Measurements from ENCODE around the gene FMR1NB. TPM values are rescaled to one million over a fixed set of nuclear protein-coding genes. Genes with fewer than 3 reads are reported as not detected.

Gene FMR1NB, protein sequence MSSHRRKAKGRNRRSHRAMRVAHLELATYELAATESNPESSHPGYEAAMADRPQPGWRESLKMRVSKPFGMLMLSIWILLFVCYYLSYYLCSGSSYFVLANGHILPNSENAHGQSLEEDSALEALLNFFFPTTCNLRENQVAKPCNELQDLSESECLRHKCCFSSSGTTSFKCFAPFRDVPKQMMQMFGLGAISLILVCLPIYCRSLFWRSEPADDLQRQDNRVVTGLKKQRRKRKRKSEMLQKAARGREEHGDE
- total RNA-seq (2012; rRNA removed) (not detected in 2 replicates), polyA plus RNA-seq (2012; rRNA removed) (not detected in 2 replicates), Bru-seq, nascent RNA (percentile 7 among the genes with signal in this experiment), BruChase-seq, experiment 1, labeled RNA remaining after a 6-hour chase (percentile 13 among the genes with signal in this experiment), BruChase-seq, experiment 2, labeled RNA remaining after a 2-hour chase (percentile 9 among the genes with signal in this experiment)
- not detected in 2 replicates for polyA plus RNA-seq (2012; cell fraction: cytosol; rRNA removed)
- polyA plus RNA-seq (2012; cell fraction: nucleus; rRNA removed; ENCODE audit: low replicate concordance) = not detected in 2 replicates
- long read RNA-seq = 0 reads

DNA sequence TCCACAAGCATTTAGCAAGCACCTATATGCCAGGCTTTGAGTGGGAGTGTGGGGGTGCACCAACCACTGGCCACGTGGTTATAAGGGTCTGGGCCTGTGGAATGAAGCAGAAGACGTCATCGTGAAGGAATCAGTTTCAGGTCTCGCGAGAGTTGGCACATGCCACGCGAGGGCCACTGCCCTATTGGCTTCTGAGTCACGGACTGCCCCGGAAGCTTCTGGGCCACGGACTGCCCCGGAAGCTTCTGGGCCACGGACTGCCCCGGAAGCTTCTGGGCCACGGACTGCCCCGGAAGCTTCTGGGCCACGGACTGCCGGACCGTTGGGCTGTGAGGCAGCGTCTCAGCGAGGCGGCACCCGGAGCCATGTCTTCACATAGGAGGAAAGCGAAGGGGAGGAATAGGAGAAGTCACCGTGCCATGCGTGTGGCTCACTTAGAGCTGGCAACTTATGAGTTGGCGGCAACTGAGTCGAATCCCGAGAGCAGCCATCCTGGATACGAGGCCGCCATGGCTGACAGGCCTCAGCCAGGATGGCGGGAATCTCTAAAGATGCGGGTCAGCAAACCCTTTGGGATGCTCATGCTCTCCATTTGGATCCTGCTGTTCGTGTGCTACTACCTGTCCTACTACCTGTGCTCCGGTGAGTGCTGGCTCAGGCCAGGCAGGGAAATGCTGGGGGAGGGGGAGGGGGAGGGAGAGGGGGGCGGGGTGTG is at the start of gene FMR1NB:
TSS of gene FMR1NB (plus strand) at position 300 of the 715 bp plus-strand sequence. CDS start at position 366, 66 bp downstream.
- in situ Hi-C loops (cut with MboI; ENCODE audit: low sequenced_read_pairs) (no loop called here), dilution Hi-C loops (cut with HindIII; ENCODE audit: low sequenced_read_pairs, unreplicated experiment) (no loop called here), intact Hi-C loops (cut with micrococcal nuclease) (no loop called here)
- Histone ChIP-seq H3K18ac (ENCODE audit: low read depth, low read length) (no peak within 1 kb of the TSS), H3K27me3 (ENCODE audit: control insufficient read depth, insufficient read depth, low read length) (no peaks in the 10 kb centered on the region), H2BK5ac (ENCODE audit: low read depth, low read length, poor library complexity, severe bottlenecking) (no peak within 1 kb of the TSS), H2AFZ (replicated peaks; ENCODE audit: low read length, poor library complexity) (no peak within 1 kb of the TSS), H2BK20ac (ENCODE audit: low read depth, low read length) (no peak within 1 kb of the TSS), H3K36me3 (ENCODE audit: control insufficient read depth, insufficient read depth, low read length) (no peaks in the 10 kb centered on the region), H3K4me1 (ENCODE audit: control insufficient read depth, insufficient read depth, low read length) (no peaks in the 10 kb centered on the region), H4K91ac (ENCODE audit: insufficient read depth, low read depth, low read length) (no peak within 1 kb of the TSS), H3K9ac (ENCODE audit: low read depth, low read length) (no peak within 1 kb of the TSS), H3K14ac (replicated peaks; ENCODE audit: low read depth, low read length) (no peak within 1 kb of the TSS), H3K9me1 (ENCODE audit: insufficient read depth, low read length) (no peaks in the 10 kb centered on the region), H3K56ac (ENCODE audit: extremely low read depth, insufficient read depth, low read length) (no peak within 1 kb of the TSS), H3K4me2 (ENCODE audit: low read depth, low read length) (no peak within 1 kb of the TSS), H3K79me1 (ENCODE audit: low read depth in 1 of 2, low read length in 2 of 2) (no peaks in the 10 kb centered on the region), H4K8ac (ENCODE audit: low read depth in 2 of 2, low read length in 2 of 2) (no peak within 1 kb of the TSS), H3K4me3 (ENCODE audit: insufficient read depth, low read depth, low read length) (no peak within 1 kb of the TSS), H4K5ac (ENCODE audit: low read depth, low read length) (no peak within 1 kb of the TSS), H2AK5ac (ENCODE audit: low read depth, low read length) (no peak within 1 kb of the TSS), H3K9me3 (ENCODE audit: control insufficient read depth, insufficient read depth, low read length) (no peaks in the 10 kb centered on the region), H2BK15ac (ENCODE audit: low read depth, low read length) (no peak within 1 kb of the TSS), H3K23ac (ENCODE audit: low read depth, low read length) (no peak within 1 kb of the TSS), H3K4ac (ENCODE audit: low read depth, low read length) (no peak within 1 kb of the TSS), H2BK120ac (ENCODE audit: low read depth, low read length) (no peak within 1 kb of the TSS), H3K27ac (ENCODE audit: insufficient read depth, low read length) (no peak within 1 kb of the TSS), H4K20me1 (ENCODE audit: insufficient read depth, low read length) (no peaks in the 10 kb centered on the region), H2AK9ac (replicated peaks; ENCODE audit: low read depth, low read length, poor library complexity) (no peak within 1 kb of the TSS)
- no peak for TF ChIP-seq RFX5 (IDR thresholded peaks at IDR 0.05; ENCODE audit: low read depth, low read length)
- no peak for ATAC-seq (ENCODE audit: low read depth)
- no peak for DNase-seq
- no TSS peak for BruUV-seq (replicated peaks)
- ChIA-PET POLR2A (ENCODE audit: unreplicated experiment) (no interaction called here), CTCF (no interaction called here)
- 90% methylated on average over 10 of the region's 35 CpGs; no CpG with 5 or more reads in 1 of the 2 experiments for WGBS, 2 experiments (ENCODE audit: extremely low coverage in 2 of 2, insufficient read length in 1 of 2)

Data from IMR-90 (cell line).